Measurements from ENCODE around the gene LHFPL2. TPM values are rescaled to one million over a fixed set of nuclear protein-coding genes. Genes with fewer than 3 reads are reported as not detected.

Gene LHFPL2
- total and polyA plus RNA-seq, 9 of the 15 experiments (the other 6 are each of a cell fraction or from before 2014, with no cell fraction given) = 1.0 to 6.6 (median 4.6) TPM

- TF ChIP-seq VEZF1 (CRISPR knock-in tag; IDR thresholded peaks at IDR 0.05) = peak; percentile 32; the same call in 1 of the 2 replicates
- TF ChIP-seq MEIS2 (IDR thresholded peaks at IDR 0.05; ENCODE audit: partially characterized antibody) = peak; percentile 30
- TF ChIP-seq FOSL1 (tag; conservative IDR thresholded peaks at IDR 0.05) = peak; percentile 95
- TF ChIP-seq, protein P1, sequence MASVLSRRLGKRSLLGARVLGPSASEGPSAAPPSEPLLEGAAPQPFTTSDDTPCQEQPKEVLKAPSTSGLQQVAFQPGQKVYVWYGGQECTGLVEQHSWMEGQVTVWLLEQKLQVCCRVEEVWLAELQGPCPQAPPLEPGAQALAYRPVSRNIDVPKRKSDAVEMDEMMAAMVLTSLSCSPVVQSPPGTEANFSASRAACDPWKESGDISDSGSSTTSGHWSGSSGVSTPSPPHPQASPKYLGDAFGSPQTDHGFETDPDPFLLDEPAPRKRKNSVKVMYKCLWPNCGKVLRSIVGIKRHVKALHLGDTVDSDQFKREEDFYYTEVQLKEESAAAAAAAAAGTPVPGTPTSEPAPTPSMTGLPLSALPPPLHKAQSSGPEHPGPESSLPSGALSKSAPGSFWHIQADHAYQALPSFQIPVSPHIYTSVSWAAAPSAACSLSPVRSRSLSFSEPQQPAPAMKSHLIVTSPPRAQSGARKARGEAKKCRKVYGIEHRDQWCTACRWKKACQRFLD (CRISPR knock-in tag; IDR thresholded peaks at IDR 0.05) = peak; percentile 43; the same call in 1 of the 2 replicates
- TF ChIP-seq JUND (IDR thresholded peaks at IDR 0.05; ENCODE audit: borderline replicate concordance, low read depth, low read length) = peak; percentile 97
- peak; percentile 98; the same call in 2 of the 3 replicates for TF ChIP-seq JUND (tag; IDR thresholded peaks at IDR 0.05; ENCODE audit: borderline replicate concordance, low read depth, low read length)
- 0 out of 2 replicates have a peak, but pooled peaks have one; percentile 23 for TF ChIP-seq SOX6 (IDR thresholded peaks at IDR 0.05)
- TF ChIP-seq SMARCC2 (IDR thresholded peaks at IDR 0.05; ENCODE audit: low read depth) = peak; percentile 62; the same call in 1 of the 2 replicates
- TF ChIP-seq SMARCA4 (IDR thresholded peaks at IDR 0.05) = peak; percentile 90
- TF ChIP-seq, protein P2, sequence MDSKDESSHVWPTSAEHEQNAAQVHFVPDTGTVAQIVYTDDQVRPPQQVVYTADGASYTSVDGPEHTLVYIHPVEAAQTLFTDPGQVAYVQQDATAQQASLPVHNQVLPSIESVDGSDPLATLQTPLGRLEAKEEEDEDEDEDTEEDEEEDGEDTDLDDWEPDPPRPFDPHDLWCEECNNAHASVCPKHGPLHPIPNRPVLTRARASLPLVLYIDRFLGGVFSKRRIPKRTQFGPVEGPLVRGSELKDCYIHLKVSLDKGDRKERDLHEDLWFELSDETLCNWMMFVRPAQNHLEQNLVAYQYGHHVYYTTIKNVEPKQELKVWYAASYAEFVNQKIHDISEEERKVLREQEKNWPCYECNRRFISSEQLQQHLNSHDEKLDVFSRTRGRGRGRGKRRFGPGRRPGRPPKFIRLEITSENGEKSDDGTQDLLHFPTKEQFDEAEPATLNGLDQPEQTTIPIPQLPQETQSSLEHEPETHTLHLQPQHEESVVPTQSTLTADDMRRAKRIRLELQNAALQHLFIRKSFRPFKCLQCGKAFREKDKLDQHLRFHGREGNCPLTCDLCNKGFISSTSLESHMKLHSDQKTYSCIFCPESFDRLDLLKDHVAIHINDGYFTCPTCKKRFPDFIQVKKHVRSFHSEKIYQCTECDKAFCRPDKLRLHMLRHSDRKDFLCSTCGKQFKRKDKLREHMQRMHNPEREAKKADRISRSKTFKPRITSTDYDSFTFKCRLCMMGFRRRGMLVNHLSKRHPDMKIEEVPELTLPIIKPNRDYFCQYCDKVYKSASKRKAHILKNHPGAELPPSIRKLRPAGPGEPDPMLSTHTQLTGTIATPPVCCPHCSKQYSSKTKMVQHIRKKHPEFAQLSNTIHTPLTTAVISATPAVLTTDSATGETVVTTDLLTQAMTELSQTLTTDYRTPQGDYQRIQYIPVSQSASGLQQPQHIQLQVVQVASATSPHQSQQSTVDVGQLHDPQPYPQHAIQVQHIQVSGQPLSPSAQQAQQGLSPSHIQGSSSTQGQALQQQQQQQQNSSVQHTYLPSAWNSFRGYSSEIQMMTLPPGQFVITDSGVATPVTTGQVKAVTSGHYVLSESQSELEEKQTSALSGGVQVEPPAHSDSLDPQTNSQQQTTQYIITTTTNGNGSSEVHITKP (IDR thresholded peaks at IDR 0.05; ENCODE audit: partially characterized antibody) = peak; percentile 82
- TF ChIP-seq RREB1 (CRISPR knock-in tag; IDR thresholded peaks at IDR 0.05) = no peak
- TF ChIP-seq ARID1B (IDR thresholded peaks at IDR 0.05) = peak; percentile 83
Observed at GRCh38 chr5:78530342-78531096, 118.1 kb downstream of the LHFPL2 start (continued).

Measured in K562 (cell line).